DMS153 treated with DMSO at 0.1 percent for 48 hours (cell line): ENCODE results near the gene SERGEF.

ENCODE experiments used
- DNase-seq: peaks from one replicate; lab custom pipeline; 2025; ENCODE audit not compliant: unreplicated experiment; lab: John Stamatoyannopoulos, UW

SERGEF gene

GRCh38 chr11:17753153-17753552 lies 259.7 kb downstream of the SERGEF start:
- DNase-seq, result no peak

GRCh38 chr11:17752144-17752543 lies 260.7 kb downstream of the SERGEF start:
- DNase-seq, result no peak

- no peak for DNase-seq
Observed at GRCh38 chr11:17751558-17751957, 261.3 kb downstream of the SERGEF start.

- DNase-seq, result no peak
Observed at GRCh38 chr11:17750801-17751165, 262.1 kb downstream of the SERGEF start.

GRCh38 chr11:17750013-17750800 lies 262.6 kb downstream of the SERGEF start:
- DNase-seq, result no peak

- no peak for DNase-seq
Observed at GRCh38 chr11:17748761-17749721, 263.8 kb downstream of the SERGEF start.

- no peak for DNase-seq
Observed at GRCh38 chr11:17748044-17748443, 264.8 kb downstream of the SERGEF start.

GRCh38 chr11:17747131-17747955 lies 265.5 kb downstream of the SERGEF start:
- no peak for DNase-seq

- DNase-seq, result no peak
Observed at GRCh38 chr11:17746096-17746495, 266.8 kb downstream of the SERGEF start.

GRCh38 chr11:17745023-17745772 lies 267.6 kb downstream of the SERGEF start:
- no peak for DNase-seq

GRCh38 chr11:17744151-17744940 lies 268.5 kb downstream of the SERGEF start:
- no peak for DNase-seq

GRCh38 chr11:17743808-17744119 lies 269.1 kb downstream of the SERGEF start:
- no peak for DNase-seq

- no peak for DNase-seq
Observed at GRCh38 chr11:17743026-17743807, 269.6 kb downstream of the SERGEF start.

GRCh38 chr11:17742019-17742418 lies 270.8 kb downstream of the SERGEF start:
- no peak for DNase-seq

- no peak for DNase-seq
Observed at GRCh38 chr11:17741487-17741886, 271.4 kb downstream of the SERGEF start.

GRCh38 chr11:17740649-17741235 lies 272.1 kb downstream of the SERGEF start:
- no peak for DNase-seq

- no peak for DNase-seq
Observed at GRCh38 chr11:17739945-17740338, 272.9 kb downstream of the SERGEF start.

GRCh38 chr11:17738151-17738973 lies 274.5 kb downstream of the SERGEF start:
- DNase-seq, result no peak
